Measurements from ENCODE around the gene ZNF74. TPM values are rescaled to one million over a fixed set of nuclear protein-coding genes. Genes with fewer than 3 reads are reported as not detected.

Gene ZNF74
- total and polyA plus RNA-seq, 10 of the 15 experiments (the other 5 are each of a cell fraction or from before 2014, with no cell fraction given) = 0.37 to 9.3 (median 5.1) TPM

DNA sequence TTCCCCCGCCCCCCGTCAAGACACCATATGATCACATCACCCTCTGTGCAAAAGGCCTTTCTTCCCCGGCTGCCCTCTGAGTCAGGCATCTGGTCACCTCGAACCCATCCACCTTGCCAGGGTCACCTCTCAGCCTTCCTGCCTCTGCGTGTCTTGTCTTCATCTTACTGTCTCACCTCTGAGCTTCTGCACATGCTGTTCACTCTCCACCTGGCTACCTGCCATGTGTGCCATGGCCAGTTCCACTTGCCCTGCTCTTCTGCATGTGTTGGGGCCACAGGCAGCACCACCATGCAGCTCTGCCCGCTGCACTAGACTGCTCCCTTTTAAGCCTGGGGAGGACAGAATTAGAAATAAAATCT lies 9.8 kb downstream of the ZNF74 start:
- ChIA-PET RAD21 (ENCODE audit: unreplicated experiment) (no interaction called here), POLR2A (interaction anchor here (1.1 kb wide), 1 partner anchor 84 kb away, joined by 3 read pairs; the partner anchor contains the start of gene DGCR6L), SMC1A (ENCODE audit: uncharacterized antibody, unreplicated experiment) (no interaction called here), CTCF (interaction anchor here (0.9 to 1.7 kb wide), 2 partner anchors 15 to 19 kb away, joined by 3 read pairs; no protein-coding TSS in a partner anchor)
- intact Hi-C loops (cut with micrococcal nuclease; ENCODE audit: unreplicated experiment) (no loop called here), in situ Hi-C loops (cut with MboI) (no loop called here)
- H3K27me3 ChIP-seq (replicated peaks in 1 of 2; ENCODE audit: control insufficient read depth in 2 of 2, insufficient read depth in 2 of 2, low read length in 1 of 2) = no peaks in the 10 kb centered on the region; a peak in 1 of 4 replicates
- H3K4me3 ChIP-seq = no peak overlapping the region
- H3K9ac ChIP-seq (ENCODE audit: control insufficient read depth, insufficient read depth, low read length) = no peak overlapping the region
- H4K20me1 ChIP-seq (ENCODE audit: control insufficient read depth, insufficient read depth) = no peaks in the 10 kb centered on the region
- H3K4me2 ChIP-seq (ENCODE audit: control insufficient read depth, insufficient read depth) = no peak overlapping the region
- DNase-seq (ENCODE audit: low read depth, low spot score) (no peak), ATAC-seq (no peak), FAIRE-seq (no peak)
- no peak overlapping the region for H3K27ac ChIP-seq (ENCODE audit: control insufficient read depth, insufficient read depth)
- no peaks in the 10 kb centered on the region for H3K4me1 ChIP-seq (ENCODE audit: control insufficient read depth, insufficient read depth, low read length)
- TF ChIP-seq TCF7 (IDR thresholded peaks at IDR 0.05; ENCODE audit: borderline replicate concordance) = no peak
- TF ChIP-seq FOXM1 (IDR thresholded peaks at IDR 0.05; ENCODE audit: low read depth, low read length) = no peak
- no peak for TF ChIP-seq PML (IDR thresholded peaks at IDR 0.05; ENCODE audit: low read length)
- 97% methylated on average over 6 of the region's 6 CpGs for whole genome bisulfite sequencing (ENCODE audit: insufficient coverage, insufficient replicate concordance, low lambda C conversion rate, missing lambda C conversion rate)
- no TSS peak for BruUV-seq (replicated peaks)
- H3K36me3 ChIP-seq (ENCODE audit: control insufficient read depth in 2 of 2, insufficient read depth in 2 of 2, low read length in 1 of 2) = peaks cover 0 to 6% of the 10 kb centered on the region in 2 experiments; a peak in 3 of 4 replicates
- no peaks in the 10 kb centered on the region for H3K79me2 ChIP-seq (ENCODE audit: control insufficient read depth, insufficient read depth, low read length)
- no peaks in the 10 kb centered on the region for H3K9me3 ChIP-seq (replicated peaks; ENCODE audit: control insufficient read depth, insufficient read depth, low read length)
- H2AFZ ChIP-seq (ENCODE audit: control insufficient read depth, low read depth, low read length) = no peak overlapping the region

DNA sequence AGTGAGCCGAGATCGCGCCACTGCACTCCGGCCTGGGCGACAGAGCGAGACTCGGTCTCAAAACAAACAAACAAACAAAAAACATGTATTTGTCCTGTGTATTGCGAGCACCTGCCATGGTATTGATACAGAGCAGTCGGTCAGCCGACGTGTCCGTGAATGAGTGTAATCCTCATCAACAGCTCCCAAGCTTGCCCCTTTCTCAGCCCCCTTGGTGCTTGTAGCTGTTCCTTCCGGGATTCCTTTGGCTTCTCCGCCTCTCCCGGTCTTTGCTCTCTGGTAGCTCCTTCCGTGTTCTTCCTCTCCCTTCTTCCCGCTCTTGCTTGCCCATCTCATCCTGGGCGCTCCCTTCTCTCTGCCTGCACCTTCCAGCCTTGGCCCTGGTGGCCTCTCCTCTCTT lies 10.9 kb downstream of the ZNF74 start:
- Histone ChIP-seq H3K4me1 (ENCODE audit: control insufficient read depth, insufficient read depth, low read length) (no peaks in the 10 kb centered on the region), H3K9ac (ENCODE audit: control insufficient read depth, insufficient read depth, low read length) (no peak overlapping the region), H3K27ac (ENCODE audit: control insufficient read depth, insufficient read depth) (no peak overlapping the region), H3K4me3 (no peak overlapping the region), H3K79me2 (ENCODE audit: control insufficient read depth, insufficient read depth, low read length) (no peaks in the 10 kb centered on the region), H3K4me2 (ENCODE audit: control insufficient read depth, insufficient read depth) (no peak overlapping the region), H4K20me1 (ENCODE audit: control insufficient read depth, insufficient read depth) (no peaks in the 10 kb centered on the region), H3K9me3 (replicated peaks; ENCODE audit: control insufficient read depth, insufficient read depth, low read length) (no peaks in the 10 kb centered on the region), H2AFZ (ENCODE audit: control insufficient read depth, low read depth, low read length) (no peak overlapping the region), H3K27me3 (replicated peaks in 1 of 2; ENCODE audit: control insufficient read depth in 2 of 2, insufficient read depth in 2 of 2, low read length in 1 of 2) (no peaks in the 10 kb centered on the region; a peak in 1 of 4 replicates), H3K36me3 (ENCODE audit: control insufficient read depth in 2 of 2, insufficient read depth in 2 of 2, low read length in 1 of 2) (peaks cover 0 to 6% of the 10 kb centered on the region in 2 experiments; a peak in 3 of 4 replicates)
- FAIRE-seq = no peak
- intact Hi-C loops (cut with micrococcal nuclease; ENCODE audit: unreplicated experiment) = no loop called here
- in situ Hi-C loops (cut with MboI) = no loop called here
- BruUV-seq (replicated peaks) = no TSS peak
- ChIA-PET SMC1A (ENCODE audit: uncharacterized antibody, unreplicated experiment) (interaction anchor here (0.6 kb wide), 1 partner anchor 39 kb away, joined by 3 read pairs; no protein-coding TSS in a partner anchor), RAD21 (ENCODE audit: unreplicated experiment) (no interaction called here), POLR2A (no interaction called here), CTCF (interaction anchor here (0.5 kb wide), 1 partner anchor 63 kb away, joined by 3 read pairs; no protein-coding TSS in a partner anchor)
- no peak for ATAC-seq
- no peak for DNase-seq (ENCODE audit: low read depth, low spot score)
- 96% methylated on average over 18 of the region's 18 CpGs for WGBS (ENCODE audit: insufficient coverage, insufficient replicate concordance, low lambda C conversion rate, missing lambda C conversion rate)
- TF ChIP-seq CREB1 (IDR thresholded peaks at IDR 0.05; ENCODE audit: low read depth) (no peak), RAD21 (IDR thresholded peaks at IDR 0.05; ENCODE audit: insufficient read depth, low read depth, low read length) (no peak), NBN (IDR thresholded peaks at IDR 0.05) (no peak), SREBF2 (IDR thresholded peaks at IDR 0.05; ENCODE audit: low read length) (no peak), RFX5 (IDR thresholded peaks at IDR 0.05; ENCODE audit: low read depth, low read length) (no peak), IRF4 (IDR thresholded peaks at IDR 0.05; ENCODE audit: low read depth, low read length) (no peak)
- TF ChIP-seq, protein P1, sequence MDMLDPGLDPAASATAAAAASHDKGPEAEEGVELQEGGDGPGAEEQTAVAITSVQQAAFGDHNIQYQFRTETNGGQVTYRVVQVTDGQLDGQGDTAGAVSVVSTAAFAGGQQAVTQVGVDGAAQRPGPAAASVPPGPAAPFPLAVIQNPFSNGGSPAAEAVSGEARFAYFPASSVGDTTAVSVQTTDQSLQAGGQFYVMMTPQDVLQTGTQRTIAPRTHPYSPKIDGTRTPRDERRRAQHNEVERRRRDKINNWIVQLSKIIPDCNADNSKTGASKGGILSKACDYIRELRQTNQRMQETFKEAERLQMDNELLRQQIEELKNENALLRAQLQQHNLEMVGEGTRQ (IDR thresholded peaks at IDR 0.05; ENCODE audit: borderline replicate concordance, low read depth, low read length) = no peak
- TF ChIP-seq, protein P2, sequence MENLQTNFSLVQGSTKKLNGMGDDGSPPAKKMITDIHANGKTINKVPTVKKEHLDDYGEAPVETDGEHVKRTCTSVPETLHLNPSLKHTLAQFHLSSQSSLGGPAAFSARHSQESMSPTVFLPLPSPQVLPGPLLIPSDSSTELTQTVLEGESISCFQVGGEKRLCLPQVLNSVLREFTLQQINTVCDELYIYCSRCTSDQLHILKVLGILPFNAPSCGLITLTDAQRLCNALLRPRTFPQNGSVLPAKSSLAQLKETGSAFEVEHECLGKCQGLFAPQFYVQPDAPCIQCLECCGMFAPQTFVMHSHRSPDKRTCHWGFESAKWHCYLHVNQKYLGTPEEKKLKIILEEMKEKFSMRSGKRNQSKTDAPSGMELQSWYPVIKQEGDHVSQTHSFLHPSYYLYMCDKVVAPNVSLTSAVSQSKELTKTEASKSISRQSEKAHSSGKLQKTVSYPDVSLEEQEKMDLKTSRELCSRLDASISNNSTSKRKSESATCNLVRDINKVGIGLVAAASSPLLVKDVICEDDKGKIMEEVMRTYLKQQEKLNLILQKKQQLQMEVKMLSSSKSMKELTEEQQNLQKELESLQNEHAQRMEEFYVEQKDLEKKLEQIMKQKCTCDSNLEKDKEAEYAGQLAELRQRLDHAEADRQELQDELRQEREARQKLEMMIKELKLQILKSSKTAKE (IDR thresholded peaks at IDR 0.05; ENCODE audit: low read depth, poor library complexity, severe bottlenecking) = no peak
- TF ChIP-seq, protein P3, sequence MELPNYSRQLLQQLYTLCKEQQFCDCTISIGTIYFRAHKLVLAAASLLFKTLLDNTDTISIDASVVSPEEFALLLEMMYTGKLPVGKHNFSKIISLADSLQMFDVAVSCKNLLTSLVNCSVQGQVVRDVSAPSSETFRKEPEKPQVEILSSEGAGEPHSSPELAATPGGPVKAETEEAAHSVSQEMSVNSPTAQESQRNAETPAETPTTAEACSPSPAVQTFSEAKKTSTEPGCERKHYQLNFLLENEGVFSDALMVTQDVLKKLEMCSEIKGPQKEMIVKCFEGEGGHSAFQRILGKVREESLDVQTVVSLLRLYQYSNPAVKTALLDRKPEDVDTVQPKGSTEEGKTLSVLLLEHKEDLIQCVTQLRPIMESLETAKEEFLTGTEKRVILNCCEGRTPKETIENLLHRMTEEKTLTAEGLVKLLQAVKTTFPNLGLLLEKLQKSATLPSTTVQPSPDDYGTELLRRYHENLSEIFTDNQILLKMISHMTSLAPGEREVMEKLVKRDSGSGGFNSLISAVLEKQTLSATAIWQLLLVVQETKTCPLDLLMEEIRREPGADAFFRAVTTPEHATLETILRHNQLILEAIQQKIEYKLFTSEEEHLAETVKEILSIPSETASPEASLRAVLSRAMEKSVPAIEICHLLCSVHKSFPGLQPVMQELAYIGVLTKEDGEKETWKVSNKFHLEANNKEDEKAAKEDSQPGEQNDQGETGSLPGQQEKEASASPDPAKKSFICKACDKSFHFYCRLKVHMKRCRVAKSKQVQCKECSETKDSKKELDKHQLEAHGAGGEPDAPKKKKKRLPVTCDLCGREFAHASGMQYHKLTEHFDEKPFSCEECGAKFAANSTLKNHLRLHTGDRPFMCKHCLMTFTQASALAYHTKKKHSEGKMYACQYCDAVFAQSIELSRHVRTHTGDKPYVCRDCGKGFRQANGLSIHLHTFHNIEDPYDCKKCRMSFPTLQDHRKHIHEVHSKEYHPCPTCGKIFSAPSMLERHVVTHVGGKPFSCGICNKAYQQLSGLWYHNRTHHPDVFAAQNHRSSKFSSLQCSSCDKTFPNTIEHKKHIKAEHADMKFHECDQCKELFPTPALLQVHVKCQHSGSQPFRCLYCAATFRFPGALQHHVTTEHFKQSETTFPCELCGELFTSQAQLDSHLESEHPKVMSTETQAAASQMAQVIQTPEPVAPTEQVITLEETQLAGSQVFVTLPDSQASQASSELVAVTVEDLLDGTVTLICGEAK (IDR thresholded peaks at IDR 0.05; ENCODE audit: borderline replicate concordance) = no peak
